ENCODE measurements around the gene NRDE2.
"Not testable (repeated sequence)": the region's sequence is repeated elsewhere in the genome, so short reads cannot be mapped to it uniquely, and the experiment has no call there.

Gene NRDE2

GRCh38 chr14:90253826-90254225 lies 77.9 kb downstream of the NRDE2 start:
- CTCF ChIA-PET, result interaction anchor here (0.9 to 1.2 kb wide), 3 partner anchors 17 to 48 kb away, joined by 3 to 5 read pairs (median 3); no protein-coding TSS in a partner anchor
- DNase-seq (ENCODE audit: extremely low spot score), result no peak
- POLR2A ChIA-PET, result no interaction called here

GRCh38 chr14:90248594-90248993 lies 83.1 kb downstream of the NRDE2 start:
- no peak for DNase-seq (ENCODE audit: extremely low spot score)
- POLR2A ChIA-PET, result no interaction called here
- CTCF ChIA-PET, result no interaction called here
- no peak for TF ChIP-seq CTCF (IDR thresholded peaks at IDR 0.05; ENCODE audit: control extremely low read depth, extremely low read depth, low read depth, missing control alignments)

More at GRCh38 chr14:90253826-90254225, 77.9 kb downstream of the NRDE2 start:
- TF ChIP-seq CTCF (IDR thresholded peaks at IDR 0.05; ENCODE audit: control extremely low read depth, extremely low read depth, low read depth, missing control alignments), result no peak

- DNase-seq (ENCODE audit: extremely low spot score); CTCF ChIA-PET; POLR2A ChIA-PET: not testable (repeated sequence)
These were observed 84.3 kb downstream of the NRDE2 start for GRCh38 chr14:90247441-90247840.

DNA sequence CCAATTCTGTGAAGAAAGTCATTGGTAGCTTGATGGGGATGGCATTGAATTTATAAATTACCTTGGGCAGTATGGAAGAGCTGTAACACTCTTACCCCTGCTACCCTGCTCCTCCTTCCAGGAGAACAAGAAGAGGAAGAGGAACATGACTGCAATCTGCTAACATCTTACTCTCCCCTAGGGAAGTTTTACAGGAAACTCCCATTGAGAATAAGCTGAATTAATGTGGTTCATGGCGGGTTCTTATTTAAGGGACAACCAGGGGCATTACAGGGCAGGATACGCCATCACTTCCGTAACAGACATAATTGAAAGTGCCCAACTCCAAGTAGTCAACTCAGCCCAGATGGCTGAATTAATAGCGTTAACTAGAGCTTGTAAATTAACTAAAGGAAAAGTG lies 84.8 kb downstream of the NRDE2 start:
- CTCF ChIA-PET, result no interaction called here
- POLR2A ChIA-PET, result no interaction called here
- DNase-seq (ENCODE audit: extremely low spot score), result no peak
- TF ChIP-seq CTCF (IDR thresholded peaks at IDR 0.05; ENCODE audit: control extremely low read depth, extremely low read depth, low read depth, missing control alignments), result no peak

- DNase-seq (ENCODE audit: extremely low spot score), result no peak
- CTCF ChIA-PET, result no interaction called here
- no peak for TF ChIP-seq CTCF (IDR thresholded peaks at IDR 0.05; ENCODE audit: control extremely low read depth, extremely low read depth, low read depth, missing control alignments)
- POLR2A ChIA-PET, result no interaction called here
These were observed 89.3 kb downstream of the NRDE2 start for GRCh38 chr14:90242444-90242843.

DNA sequence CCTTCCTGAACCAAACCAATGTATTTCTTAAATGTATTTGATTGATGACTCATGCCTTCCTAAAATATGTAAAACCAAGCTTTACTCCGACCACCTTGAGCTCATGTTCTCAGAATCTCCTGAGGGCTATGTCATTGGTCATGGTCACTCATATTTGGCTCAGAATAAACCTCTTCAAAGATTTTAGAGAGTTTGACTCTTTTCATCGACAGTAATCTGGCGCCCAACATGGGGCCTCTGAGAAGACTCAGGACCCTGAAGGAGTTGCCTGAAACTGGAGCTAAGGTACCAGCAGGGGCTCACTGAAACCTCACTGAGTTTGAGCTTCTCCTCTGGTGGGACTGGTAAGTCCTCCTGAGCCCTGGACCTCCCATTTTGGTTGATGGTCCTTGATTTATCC lies 92.6 kb downstream of the NRDE2 start:
- no peak for TF ChIP-seq CTCF (IDR thresholded peaks at IDR 0.05; ENCODE audit: control extremely low read depth, extremely low read depth, low read depth, missing control alignments)
- POLR2A ChIA-PET, result no interaction called here
- CTCF ChIA-PET, result interaction anchor here (1.5 kb wide), 1 partner anchor 266 kb away, joined by 5 read pairs; no protein-coding TSS in a partner anchor
- DNase-seq (ENCODE audit: extremely low spot score), result no peak

DNA sequence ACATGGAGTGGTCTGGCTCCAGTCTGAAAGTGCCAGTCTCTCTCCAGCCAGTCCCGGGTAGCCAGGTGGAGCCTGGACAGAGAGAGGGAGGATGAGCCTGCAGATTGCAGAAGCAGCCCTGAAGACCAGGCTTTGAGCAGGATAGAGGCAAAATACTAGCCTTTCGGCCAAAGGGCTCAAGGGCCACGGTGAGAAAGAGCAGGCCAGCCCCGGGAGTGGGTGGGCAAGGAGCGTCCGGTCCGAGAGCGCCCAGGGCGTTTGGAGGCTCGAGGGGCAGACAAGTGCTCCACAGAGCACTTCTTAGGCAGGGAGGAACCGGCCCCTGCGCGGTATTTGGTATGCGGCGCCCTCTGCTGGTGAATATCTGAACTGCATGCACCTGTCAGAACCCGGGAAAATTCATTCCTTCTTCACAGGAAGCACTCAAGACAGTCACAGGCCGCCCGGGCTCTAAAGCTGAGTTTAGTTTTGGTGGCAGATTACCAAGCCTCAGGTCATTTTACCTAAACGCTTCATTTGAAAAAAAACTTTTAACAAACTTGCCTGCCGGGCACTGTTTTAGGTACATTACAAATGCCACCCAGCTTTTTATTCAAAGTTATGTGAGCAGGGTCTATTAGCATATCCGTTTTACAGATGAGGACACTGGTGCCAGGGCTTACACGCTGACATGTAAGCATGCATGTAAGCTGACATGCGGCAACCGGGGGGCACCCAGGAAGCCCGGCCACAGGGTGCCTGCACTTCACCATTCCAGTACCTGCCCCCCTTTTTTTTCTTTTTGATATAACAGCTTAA lies 96.4 kb downstream of the NRDE2 start:
- peak; percentile 84 for TF ChIP-seq CTCF (IDR thresholded peaks at IDR 0.05; ENCODE audit: control extremely low read depth, extremely low read depth, low read depth, missing control alignments)
- CTCF ChIA-PET, result interaction anchor here (0.6 to 6.3 kb wide), 19 partner anchors 9 to 1195 kb away, joined by 3 to 36 read pairs (median 4); partner anchors contain the start of genes EFCAB11 and PSMC1
- POLR2A ChIA-PET, result no interaction called here
- DNase-seq (ENCODE audit: extremely low spot score), result peak; percentile 81

GRCh38 chr14:90229942-90230341 lies 101.8 kb downstream of the NRDE2 start:
- CTCF ChIA-PET, result interaction anchor here (0.6 to 1.2 kb wide), 2 partner anchors 204 to 291 kb away, joined by 3 read pairs; no protein-coding TSS in a partner anchor
- POLR2A ChIA-PET; DNase-seq (ENCODE audit: extremely low spot score): not testable (repeated sequence)

Measured in GM10248 (cell line).